ENCODE results near the gene RBM46. TPM values are rescaled to one million over a fixed set of nuclear protein-coding genes. Genes with fewer than 3 reads are reported as not detected.

The RBM46 gene
- total RNA-seq, 2 donors from 2014 or later = not detected

- peaks cover 0 to 8% (median 0%) of the 10 kb centered on the region in 3 donors for H3K9me3 ChIP-seq
- ATAC-seq (no peak), DNase-seq (no peak)
- TF ChIP-seq POLR2A (IDR thresholded peaks at IDR 0.05) = no peak
- no peak for TF ChIP-seq CTCF (IDR thresholded peaks at IDR 0.05)
- H3K4me3 ChIP-seq = no peak overlapping the region
- H3K4me1 ChIP-seq = no peaks in the 10 kb centered on the region
- no peak overlapping the region for H3K27ac ChIP-seq
- no peaks in the 10 kb centered on the region for H3K36me3 ChIP-seq (replicated peaks in 1 of 2; ENCODE audit: insufficient read depth in 1 of 2, low read depth in 2 of 2)
- intact Hi-C loops (cut with DNase I) = no loop called here
- 42 to 51% methylated on average over 8 of the region's 8 CpGs for WGBS, 2 donors
- H3K27me3 ChIP-seq = no peaks in the 10 kb centered on the region
Observed at GRCh38 chr4:154877110-154877760, 96.2 kb downstream of the RBM46 start.

Small RNAs within 50 kb of the gene (small RNA-seq; reads per million reads assigned to genes)
- not detected for gene RNU2-44P
- gene RNU2-66P = not detected

Other genes starting within 250 kb of the RBM46 start
- gene PLRG1, start 230.9 kb upstream of the RBM46 start, total RNA-seq = 10 to 100 TPM; 15.2 to 25.2 TPM
- not detected for gene FGB, start 218.3 kb upstream of the RBM46 start, total RNA-seq
- 1 to 10 TPM in 1 of 2 donors, not detected in 1; 1.0 TPM for gene FGA, start 190.5 kb upstream of the RBM46 start, total RNA-seq
- not detected for gene FGG, start 168.6 kb upstream of the RBM46 start, total RNA-seq
- gene LRAT, start 37.3 kb upstream of the RBM46 start, total RNA-seq = under 1 TPM in 1 of 2 donors, not detected in 1; 0.78 TPM

Data from body of pancreas (tissue), 4 donors.